ENCODE results near the gene ENOX2.
"Not testable (repeated sequence)": the region's sequence is repeated elsewhere in the genome, so short reads cannot be mapped to it uniquely, and the experiment has no call there.

Gene ENOX2

DNA sequence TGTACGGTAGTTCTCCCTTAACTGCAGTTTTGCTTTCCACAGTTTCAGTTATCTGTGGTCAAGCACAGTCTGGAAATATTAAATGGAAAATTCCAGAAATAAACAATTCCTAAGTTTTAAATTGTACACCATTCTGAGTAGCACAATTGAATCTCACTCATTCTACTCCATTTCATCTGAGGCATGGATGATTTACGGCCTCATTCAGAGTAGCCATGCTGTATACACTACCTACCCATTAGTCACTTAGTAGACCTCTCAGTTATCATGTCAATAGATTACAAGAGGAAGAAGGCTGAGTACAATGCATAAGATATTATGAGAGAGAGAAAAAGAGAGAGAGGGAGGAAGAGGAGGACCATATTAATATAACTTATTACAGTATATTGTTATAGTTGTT lies 77.5 kb downstream of the ENOX2 start:
- no peak for DNase-seq

- DNase-seq: not testable (repeated sequence)
Observed at GRCh38 chrX:130819367-130819766, 83.6 kb downstream of the ENOX2 start.

DNA sequence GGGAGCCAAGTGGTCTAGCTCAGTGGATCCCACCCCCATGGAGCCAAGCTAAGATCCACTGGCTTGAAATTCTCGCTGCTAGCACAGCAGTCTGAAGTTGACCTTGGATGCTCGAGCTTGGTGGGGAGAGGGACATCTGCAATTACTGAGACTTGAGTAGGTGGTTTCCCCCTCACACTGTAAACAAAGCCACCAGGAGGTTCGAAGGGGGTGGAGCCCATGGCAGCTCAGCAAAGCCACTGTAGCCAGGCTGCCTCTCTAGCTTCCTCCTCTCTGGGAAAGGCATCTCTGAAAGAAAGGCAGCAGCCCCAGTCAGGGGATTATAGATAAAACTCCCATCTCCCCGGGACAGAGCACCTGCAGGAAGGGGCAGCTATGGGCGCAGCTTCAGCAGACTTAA lies 89.1 kb downstream of the ENOX2 start:
- not testable (repeated sequence) for DNase-seq

GRCh38 chrX:130810561-130810960 lies 92.4 kb downstream of the ENOX2 start:
- DNase-seq: no peak

GRCh38 chrX:130805903-130806302 lies 97.1 kb downstream of the ENOX2 start:
- no peak for DNase-seq

- DNase-seq: no peak
Observed at GRCh38 chrX:130803537-130803936, 99.5 kb downstream of the ENOX2 start.

DNA sequence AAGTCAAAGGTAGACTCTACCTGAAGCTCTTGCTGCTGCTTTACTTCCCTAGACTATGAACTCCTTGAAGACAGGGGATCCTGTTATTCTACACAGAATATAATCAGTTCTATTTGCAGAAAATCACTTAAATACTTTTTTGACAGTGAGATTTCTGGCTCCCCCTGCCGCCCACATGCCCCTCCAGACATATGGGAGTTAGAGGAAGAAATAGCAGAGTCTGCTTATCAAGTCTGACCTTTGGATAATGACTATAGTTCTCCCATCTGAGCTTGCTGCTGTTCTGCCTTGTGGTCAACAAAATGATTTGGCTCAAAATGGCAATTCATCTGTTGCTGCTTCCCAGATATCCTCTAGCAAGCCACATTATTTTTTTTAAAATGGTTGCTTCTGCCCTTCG lies 101.1 kb downstream of the ENOX2 start:
- no peak for DNase-seq

GRCh38 chrX:130799393-130799792 lies 103.6 kb downstream of the ENOX2 start:
- DNase-seq: no peak

- DNase-seq: no peak
Observed at GRCh38 chrX:130793975-130794374, 109.0 kb downstream of the ENOX2 start.

- not testable (repeated sequence) for DNase-seq
Observed at GRCh38 chrX:130791870-130792269, 111.1 kb downstream of the ENOX2 start.

DNA sequence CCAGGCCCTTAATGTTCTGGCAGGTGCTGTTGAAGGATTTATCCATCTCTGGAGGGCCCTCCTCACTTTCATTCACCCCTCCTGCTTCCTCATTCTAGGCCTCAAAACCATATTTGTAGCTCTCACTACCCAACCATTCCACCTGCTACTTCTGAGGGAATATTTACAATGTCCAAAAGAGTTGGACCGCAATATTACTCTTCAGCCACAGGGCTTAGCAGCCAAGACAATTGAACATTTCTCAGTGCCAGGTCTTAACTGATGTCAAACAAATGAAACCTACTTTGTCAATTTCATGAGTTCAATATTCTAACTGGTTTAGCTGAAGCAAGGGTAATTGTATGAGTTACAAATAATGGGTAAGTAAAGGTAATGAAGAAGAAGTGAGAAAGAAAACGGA lies 113.2 kb downstream of the ENOX2 start:
- DNase-seq: no peak

DNA sequence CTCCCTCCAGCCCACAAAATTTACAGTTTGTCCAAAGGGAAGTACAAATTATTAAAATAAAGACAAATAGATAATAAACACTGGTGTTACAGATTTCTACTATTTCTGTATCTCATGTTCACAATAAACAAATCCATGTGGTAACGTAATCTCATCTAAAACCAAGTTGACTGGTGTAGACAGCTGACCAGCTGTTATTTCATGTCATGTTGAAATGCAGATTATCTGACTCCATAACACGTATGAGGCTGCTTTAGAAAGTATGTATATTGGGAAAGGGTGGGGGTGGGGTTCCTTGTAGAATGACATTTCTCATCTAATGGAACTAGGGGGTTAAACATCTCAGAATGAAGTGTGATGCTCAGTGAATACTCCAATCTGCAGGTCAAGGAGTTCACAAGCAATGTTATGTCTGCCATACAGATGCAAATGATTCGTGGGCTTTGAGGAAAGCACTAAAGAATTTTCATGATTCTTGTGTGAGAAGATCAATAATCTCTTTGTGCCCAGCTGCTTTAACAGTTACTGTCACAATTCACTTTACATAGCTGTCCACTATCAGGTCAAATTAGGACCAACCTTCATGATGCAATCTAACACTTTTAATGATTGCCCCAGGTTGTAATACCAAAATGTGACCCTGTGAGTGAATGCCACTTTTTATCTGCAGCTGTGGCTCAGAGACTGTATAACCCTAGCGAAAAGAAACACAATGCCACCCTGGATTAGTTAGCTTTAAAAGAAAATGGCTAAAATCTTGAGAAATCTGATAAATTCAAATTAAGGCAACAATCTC lies 114.0 kb downstream of the ENOX2 start:
- DNase-seq: no peak

DNA sequence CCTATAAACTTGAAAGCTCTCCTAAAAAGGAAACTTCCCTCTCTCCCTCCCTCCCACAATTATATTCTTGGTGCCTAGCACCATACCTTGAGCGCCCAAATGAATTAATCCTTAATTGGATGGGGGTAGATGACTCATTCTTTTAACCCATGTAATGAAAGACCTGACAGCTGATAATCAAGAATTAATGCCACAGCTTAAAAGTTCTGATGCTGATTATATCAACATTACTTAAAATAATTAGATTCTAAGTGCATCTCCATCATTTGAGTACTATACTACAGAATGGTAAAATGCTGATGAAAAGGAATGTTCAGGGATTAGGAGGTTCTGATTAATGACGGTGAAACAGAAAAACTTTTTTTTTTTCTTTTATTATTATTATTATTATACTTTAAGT lies 117.0 kb downstream of the ENOX2 start:
- DNase-seq: no peak

DNA sequence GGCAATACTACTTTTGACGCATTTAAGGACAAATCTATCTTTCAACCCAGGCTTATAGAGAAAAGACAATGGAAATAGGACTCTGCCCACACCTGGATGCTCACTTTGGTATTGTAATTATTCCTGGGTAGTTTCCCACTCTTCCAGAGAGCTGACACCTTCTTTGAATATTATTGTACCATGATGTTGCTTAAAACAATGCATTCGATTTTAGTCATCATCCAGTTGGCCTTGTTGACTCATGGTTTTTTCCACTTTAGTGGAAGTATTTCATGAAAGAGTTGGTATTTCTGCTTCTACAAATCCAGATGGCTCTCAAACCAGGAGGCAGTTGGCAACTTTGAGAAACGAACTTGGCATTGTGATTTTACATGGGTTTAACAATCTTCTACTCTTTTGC lies 124.2 kb downstream of the ENOX2 start:
- DNase-seq: no peak

GRCh38 chrX:130775849-130776248 lies 127.2 kb downstream of the ENOX2 start:
- DNase-seq: no peak

DNA sequence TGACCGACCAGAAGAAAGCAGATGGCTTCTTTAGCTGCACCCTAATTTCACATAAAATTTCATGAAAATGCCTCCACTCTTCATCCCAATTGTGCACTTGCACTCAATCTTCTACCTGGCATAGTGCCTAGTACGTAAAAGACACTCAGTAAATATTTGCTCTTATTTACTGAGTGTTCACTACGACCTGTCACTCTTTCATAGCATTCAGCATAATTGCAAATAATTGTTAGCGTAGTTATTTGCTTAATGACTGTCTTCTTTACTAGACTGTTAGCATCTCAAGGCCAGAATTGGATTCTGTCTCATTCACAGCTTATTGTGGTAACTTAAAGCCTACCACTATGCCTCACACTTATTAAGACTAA lies 130.2 kb downstream of the ENOX2 start:
- peak; percentile 61 for DNase-seq

GRCh38 chrX:130772105-130772775 lies 130.8 kb downstream of the ENOX2 start:
- DNase-seq: peak; percentile 54

GRCh38 chrX:130771648-130772047 lies 131.4 kb downstream of the ENOX2 start:
- DNase-seq: no peak

DNA sequence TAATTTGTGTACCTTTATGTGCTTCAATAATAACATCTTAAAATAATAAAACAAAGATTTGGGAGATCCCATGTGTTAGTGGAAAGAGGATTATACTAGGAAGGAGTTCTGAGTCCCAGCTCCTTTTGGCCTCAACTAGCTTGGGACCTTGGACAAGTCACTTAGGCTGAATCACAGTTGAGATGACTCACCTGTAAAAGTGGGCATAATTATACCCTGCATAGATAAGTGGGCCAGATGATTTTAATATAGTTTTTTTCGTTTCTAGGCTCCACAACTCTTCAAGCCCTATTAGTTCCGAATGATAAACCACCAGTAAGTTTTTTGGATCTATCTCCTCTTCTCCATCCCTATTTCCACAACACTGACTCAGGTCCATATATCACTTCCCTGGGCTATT lies 131.8 kb downstream of the ENOX2 start:
- no peak for DNase-seq

DNA sequence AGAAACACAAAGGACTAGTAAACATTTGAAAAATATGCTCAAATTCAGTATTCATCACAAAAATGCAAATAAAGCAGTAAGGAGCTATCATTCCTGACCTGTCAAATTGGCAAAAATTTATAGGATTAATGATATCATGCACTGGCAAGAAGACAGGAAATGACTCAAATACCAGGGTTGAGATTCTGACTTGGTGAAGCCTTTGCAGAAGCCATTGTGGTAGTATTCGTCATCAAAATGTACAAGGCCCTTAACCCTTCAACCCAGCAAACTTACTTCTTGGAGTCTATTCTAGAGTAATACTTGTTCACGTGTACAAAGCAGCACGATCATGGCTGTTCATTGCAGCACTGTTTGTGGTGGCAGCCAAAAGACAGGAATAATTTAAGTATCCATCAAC lies 132.4 kb downstream of the ENOX2 start:
- no peak for DNase-seq

DNA sequence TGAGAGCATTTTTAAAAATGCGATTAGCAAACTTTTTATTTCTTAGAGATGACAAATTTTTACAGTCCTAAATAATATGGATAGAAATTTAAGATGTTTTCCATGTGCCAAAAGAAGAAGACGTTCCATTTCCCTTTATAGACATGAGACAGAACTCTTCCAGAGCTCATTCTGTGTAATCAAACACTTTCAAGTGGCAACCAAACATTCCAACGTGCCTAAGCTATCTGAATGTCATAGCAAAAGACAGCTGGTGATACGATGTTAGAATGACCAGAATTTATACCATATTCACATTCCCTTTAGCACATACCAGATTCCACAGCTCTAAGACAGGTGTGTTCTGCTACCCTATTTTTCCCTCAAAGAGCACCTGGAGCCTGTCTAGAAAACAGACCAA lies 133.2 kb downstream of the ENOX2 start:
- DNase-seq: no peak

DNA sequence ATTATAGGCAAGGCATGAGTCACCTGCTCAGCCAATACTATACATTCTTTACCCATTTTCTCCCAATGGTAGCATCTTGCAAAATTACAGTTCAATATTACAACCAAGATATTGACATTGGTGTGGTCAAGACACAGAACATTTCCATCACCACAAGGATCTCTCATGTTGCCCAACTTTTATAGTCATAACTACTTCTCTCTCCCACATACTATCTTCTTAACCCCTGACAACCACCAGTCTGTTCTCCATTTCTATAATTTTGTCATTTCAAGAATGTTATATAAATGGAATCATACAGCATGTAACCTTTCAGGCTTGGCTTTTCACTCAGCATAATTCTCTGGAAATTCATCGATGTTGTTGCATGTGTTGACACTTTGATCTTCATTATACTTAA lies 144.9 kb downstream of the ENOX2 start:
- DNase-seq: no peak

- DNase-seq: no peak
Observed at GRCh38 chrX:130756233-130756632, 146.8 kb downstream of the ENOX2 start.

GRCh38 chrX:130754353-130754752 lies 148.7 kb downstream of the ENOX2 start:
- DNase-seq: no peak

Measured in NCI-H345 (cell line).